HepG2 (cell line): Measurements from ENCODE around the gene CELF5. TPM values are rescaled to one million over a fixed set of nuclear protein-coding genes. Genes with fewer than 3 reads are reported as not detected.
A peak's percentile ranks its signal among the peaks of the same experiment; 100 is the strongest.

ENCODE experiments used
- ATAC-seq: fragments of 200-7000 bp; cut with Tn5 transposase; 3 replicates; pipeline ENCODE4 v1.9.1; 2020; ENCODE audit warnings: mild to moderate bottlenecking, moderate library complexity
- BruUV-seq: library from RNA; stranded (reverse); fragments of 400-500 nt; replicated peaks from 2 replicates; lab custom pipeline; 2021; lab: Mats Ljungman, UMichigan
- CTCF ChIA-PET: fragments of 300-600 bp; formaldehyde crosslinking; extraction: SDS; loops from one replicate; lab custom pipeline; 2021; ENCODE audit warnings: low total read pairs, inconsistent platforms, low intra/inter-chr PET ratio; lab: Yijun Ruan, JAX
- POLR2A ChIA-PET: fragments of 350-600 bp; sonication (Branson Sonifier 250); formaldehyde crosslinking; loops from one replicate; lab custom pipeline; 2020; ENCODE audit warnings: antibody characterized with exemption, inconsistent platforms; lab: Yijun Ruan, JAX
- DNase-seq: peaks from one replicate; pipeline ENCODE4 v3.0.0-alpha.2; 2015; ENCODE audit warnings: low spot score
- FAIRE-seq: peaks from 3 replicates; lab custom pipeline; 2011; peaks lifted over from hg19 to GRCh38; lab: Jason Lieb, UNC
- H2AFZ ChIP-seq: one replicate; pipeline ENCODE4 v1.6.1; 2011; ENCODE audit warnings: low read length, inconsistent platforms
- H3K27ac ChIP-seq: fragments of 300-600 bp; 3 replicates; pipeline ENCODE4 v1.8.0; 2011; ENCODE audit warnings: mixed run types, mild to moderate bottlenecking, mixed read lengths, low read length, inconsistent platforms; ENCODE audit not compliant: insufficient read depth; ENCODE audit errors: extremely low read length
- H3K27me3 ChIP-seq, 2 experiments: fragments of 200-600 bp in 1 of 2; 2 replicates in 1 of 2; 3 replicates in 1 of 2; pipeline versions ENCODE4 v1.6.0 to v1.8.0; 2011; ENCODE audit warnings: low read length in 2 of 2, mild to moderate bottlenecking in 2 of 2, moderate library complexity in 2 of 2, inconsistent platforms in 1 of 2; ENCODE audit not compliant: insufficient read depth in 2 of 2, control insufficient read depth in 1 of 2
- H3K36me3 ChIP-seq, 2 experiments: fragments of 200-600 bp in 1 of 2; replicated peaks in 1 of 2; 2 replicates in 1 of 2; 3 replicates in 1 of 2; pipeline versions ENCODE4 v1.5.1 to v1.8.0; 2011; ENCODE audit warnings: low read length in 2 of 2, inconsistent platforms in 1 of 2; ENCODE audit not compliant: insufficient read depth in 2 of 2, control insufficient read depth in 1 of 2
- H3K4me1 ChIP-seq: 2 replicates; pipeline ENCODE4 v1.5.1; 2012; ENCODE audit warnings: low read length, inconsistent platforms; ENCODE audit not compliant: insufficient read depth
- H3K4me2 ChIP-seq: 2 replicates; pipeline ENCODE4 v1.6.0; 2011; ENCODE audit warnings: low read depth, low read length, inconsistent platforms
- H3K4me3 ChIP-seq, 3 experiments: fragments of 200-600 bp in 1 of 3; sonication (generic), shearing (Covaris generic) in 1 of 3; replicated peaks in 1 of 3; 2 replicates each; pipeline ENCODE4 v1.5.1; 2011 to 2016; ENCODE audit warnings: low read length in 3 of 3, inconsistent platforms in 2 of 3, low read depth in 2 of 3, mild to moderate bottlenecking in 2 of 3, control low read depth in 1 of 3, mixed read lengths in 1 of 3; ENCODE audit not compliant: insufficient read depth in 1 of 3
- H3K79me2 ChIP-seq: one replicate; pipeline ENCODE4 v1.6.1; 2011; ENCODE audit warnings: low read length, inconsistent platforms; ENCODE audit not compliant: insufficient read depth
- H3K9ac ChIP-seq: 2 replicates; pipeline ENCODE4 v1.6.0; 2011; ENCODE audit warnings: mild to moderate bottlenecking, low read depth, low read length, inconsistent platforms; ENCODE audit not compliant: insufficient read depth
- H3K9me3 ChIP-seq: 2 replicates; pipeline ENCODE4 v1.5.1; 2012; ENCODE audit warnings: mild to moderate bottlenecking, low read length
- H4K20me1 ChIP-seq: 2 replicates; pipeline ENCODE4 v1.6.0; 2011; ENCODE audit warnings: inconsistent platforms, mild to moderate bottlenecking, low read length, moderate library complexity; ENCODE audit not compliant: insufficient read depth
- ELF3 ChIP-seq: IDR thresholded peaks from 2 replicates; pipeline ENCODE4 v1.6.1; 2016; ENCODE audit warnings: missing genetic modification reagents, missing compliant biosample characterization
- HNF4A ChIP-seq: sonication (generic); formaldehyde crosslinking; IDR thresholded peaks from 2 replicates; pipeline ENCODE4 v1.4.0; 2020; ENCODE audit warnings: missing genetic modification reagents
- KLF6 ChIP-seq: IDR thresholded peaks from 2 replicates; pipeline ENCODE4 v1.8.0; 2016; ENCODE audit warnings: missing biosample characterization, missing genetic modification reagents
- MTF2 ChIP-seq: sonication (generic); formaldehyde crosslinking; IDR thresholded peaks from 2 replicates; pipeline ENCODE4 v1.5.0; 2020; ENCODE audit warnings: missing genetic modification reagents, borderline replicate concordance
- MYC ChIP-seq: sonication (generic); formaldehyde crosslinking; IDR thresholded peaks from 2 replicates; pipeline ENCODE4 v1.9.0; 2021; ENCODE audit warnings: missing genetic modification reagents, borderline replicate concordance
- MZF1 ChIP-seq: sonication (generic); formaldehyde crosslinking; IDR thresholded peaks from 2 replicates; pipeline ENCODE4 v1.8.1; 2023; ENCODE audit warnings: mild to moderate bottlenecking, missing genetic modification reagents, borderline replicate concordance
- NONO ChIP-seq, 2 experiments: fragments of 450-650 bp in 1 of 2; sonication (generic) in 1 of 2; formaldehyde crosslinking in 1 of 2; IDR thresholded peaks in 1 of 2; conservative IDR thresholded peaks in 1 of 2; 2 replicates each; pipeline versions ENCODE4 v1.6.1 to v1.8.0; 2017 to 2022; ENCODE audit warnings: mild to moderate bottlenecking in 1 of 2, missing genetic modification reagents in 1 of 2, moderate library complexity in 1 of 2
- SMC3 ChIP-seq: IDR thresholded peaks from 2 replicates; pipeline ENCODE4 v1.6.1; 2011; ENCODE audit warnings: low read length, improper control_type of control experiment
- XRCC5 ChIP-seq: fragments of 200-400 bp; formaldehyde crosslinking; optimal IDR thresholded peaks from 2 replicates; pipeline ENCODE3; 2017; ENCODE audit warnings: mild to moderate bottlenecking, low read length
- ZFP41 ChIP-seq: sonication (generic); formaldehyde crosslinking; IDR thresholded peaks from 2 replicates; pipeline ENCODE4 v1.4.0; 2020; ENCODE audit warnings: mild to moderate bottlenecking, missing genetic modification reagents, borderline replicate concordance
- ZFY ChIP-seq: sonication (generic); formaldehyde crosslinking; IDR thresholded peaks from 2 replicates; pipeline ENCODE4 v1.4.0; 2020; ENCODE audit warnings: missing genetic modification reagents
- ZMYM2 ChIP-seq: sonication (generic); formaldehyde crosslinking; IDR thresholded peaks from 2 replicates; pipeline ENCODE4 v1.8.0; 2022; ENCODE audit warnings: mild to moderate bottlenecking, missing genetic modification reagents
- ZNF12 ChIP-seq: sonication (generic); formaldehyde crosslinking; IDR thresholded peaks from 2 replicates; pipeline ENCODE4 v1.5.0; 2020; ENCODE audit warnings: missing genetic modification reagents
- ZNF225 ChIP-seq: sonication (generic); formaldehyde crosslinking; IDR thresholded peaks from 2 replicates; pipeline ENCODE4 v1.4.0; 2020; ENCODE audit warnings: mild to moderate bottlenecking, missing genetic modification reagents
- ZNF430 ChIP-seq: sonication (generic); formaldehyde crosslinking; IDR thresholded peaks from 2 replicates; pipeline ENCODE4 v1.9.0; 2021; ENCODE audit warnings: mild to moderate bottlenecking, missing genetic modification reagents
- ZNF768 ChIP-seq: sonication (generic); formaldehyde crosslinking; IDR thresholded peaks from 2 replicates; pipeline ENCODE4 v1.4.0; 2020; ENCODE audit warnings: missing genetic modification reagents
- WGBS: methylation state at CpG from one replicate; pipeline ENCODE4 v1.1.6; 2017; ENCODE audit warnings: low lambda C conversion rate; 5-methylcytosine and 5-hydroxymethylcytosine counted together
- in situ Hi-C: cut with HindIII; loops from 2 replicates; pipeline ENCODE4 v1.10.0; 2017; ENCODE audit warnings: low pct_unique_long_range_greater_than_20kb; ENCODE audit not compliant: extremely low pct_ligation_motif_present
- intact Hi-C: fragments of 100-400 bp; cut with micrococcal nuclease; formaldehyde crosslinking; loops from one replicate; pipeline ENCODE4 v1.10.0; 2022; ENCODE audit not compliant: unreplicated experiment
- polyA plus RNA-seq, 8 experiments: library from polyadenylated mRNA; depleted of rRNA in 3 of 8; stranded (reverse) in 7 of 8; unstranded in 1 of 8; fragments of >200 nt; fragmentation: Illumina TruSeq in 4 of 8; extraction: Trizol in 4 of 8; gene quantifications; 2 replicates each; pipeline versions ENCODE4 v1.2.1 to v1.2.3, GENCODE V29; 2011 to 2016; ENCODE audit warnings: low read depth in 4 of 8, missing spikeins in 1 of 8, mixed read lengths in 1 of 8; ENCODE audit not compliant: insufficient read depth in 1 of 8
- total RNA-seq, 5 experiments: library from RNA; depleted of rRNA; stranded (reverse); fragments of >200 nt; fragmentation: Illumina TruSeq; extraction: Trizol; gene quantifications; 2 replicates each; pipeline ENCODE4 v1.2.3, GENCODE V29; 2016; ENCODE audit warnings: low read depth in 1 of 5
- TF ChIP-seq, protein P1 (sequence below): sonication (generic); formaldehyde crosslinking; IDR thresholded peaks from 2 replicates; pipeline ENCODE4 v1.4.0; 2020; ENCODE audit warnings: missing genetic modification reagents, borderline replicate concordance
- TF ChIP-seq, protein P2 (sequence below): sonication (generic); formaldehyde crosslinking; IDR thresholded peaks from 2 replicates; pipeline ENCODE4 v1.5.0; 2020; ENCODE audit warnings: missing genetic modification reagents
- TF ChIP-seq, protein P3 (sequence below): sonication (generic); formaldehyde crosslinking; IDR thresholded peaks from 2 replicates; pipeline ENCODE4 v1.4.0; 2020; ENCODE audit warnings: missing genetic modification reagents; ENCODE audit errors: not compliant biosample characterization

Gene CELF5
- total and polyA plus RNA-seq, 2 of the 13 experiments (the other 11 are each of a cell fraction or from before 2014, with no cell fraction given) = 0.31 to 0.84 TPM

DNA sequence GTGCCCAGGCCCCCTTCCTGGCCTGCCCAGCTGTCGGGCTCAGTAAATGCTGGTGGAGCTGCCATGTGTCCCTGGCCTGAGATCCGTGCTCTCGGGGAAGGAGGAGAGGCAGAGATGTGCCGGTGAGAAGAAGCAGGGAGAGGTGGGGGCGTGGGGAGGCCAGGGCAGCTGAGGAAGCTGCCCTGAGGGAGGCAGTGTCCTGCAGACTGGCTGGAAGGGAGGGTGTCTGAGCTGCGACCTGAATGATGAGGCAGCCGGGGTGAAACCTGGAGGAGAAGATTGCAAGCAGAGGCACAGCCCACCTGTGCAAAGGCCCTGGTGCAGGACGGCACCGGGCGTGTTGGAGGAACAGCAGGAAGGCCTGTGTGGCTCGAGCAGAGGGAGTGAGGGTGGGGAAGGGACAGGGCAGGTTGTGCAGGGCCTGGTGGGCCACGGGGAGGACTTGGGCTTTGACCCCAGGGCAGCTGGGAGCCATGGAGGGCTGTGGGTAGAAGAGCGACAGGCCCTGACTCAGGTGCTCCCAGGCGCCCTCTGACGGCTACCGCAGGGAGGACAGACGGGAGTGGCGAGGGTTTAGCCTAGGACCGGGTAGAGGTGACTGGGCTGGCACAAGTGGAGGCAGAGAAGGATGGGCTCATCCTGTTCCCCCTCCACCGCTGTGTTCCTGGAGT lies 14.0 kb upstream of the CELF5 start:
- Histone ChIP-seq H3K9me3 (no peaks in the 10 kb centered on the region), H3K36me3 (peaks cover 5 to 8% of the 10 kb centered on the region in 2 experiments; a peak in 4 of 5 replicates), H2AFZ (no peak overlapping the region), H4K20me1 (no peaks in the 10 kb centered on the region; the same call in 1 of the 2 replicates), H3K9ac (no peak overlapping the region), H3K4me3 (no peak overlapping the region), H3K27ac (no peak overlapping the region), H3K79me2 (no peaks in the 10 kb centered on the region), H3K4me2 (no peak overlapping the region), H3K27me3 (no peaks in the 10 kb centered on the region), H3K4me1 (peaks cover 12% of the 10 kb centered on the region)
- 64% methylated on average over 12 of the region's 20 CpGs for WGBS
- FAIRE-seq = no peak
- CTCF ChIA-PET = interaction anchor here (1.1 kb wide), 1 partner anchor 249 kb away, joined by 3 read pairs; no protein-coding TSS in a partner anchor
- POLR2A ChIA-PET = no interaction called here
- peak; percentile 83 for ATAC-seq
- DNase-seq = peak; percentile 29
- in situ Hi-C loops (no loop called here), intact Hi-C loops (no loop called here)
- BruUV-seq = no TSS peak
- TF ChIP-seq ZFY (CRISPR knock-in tag) = no peak
- 0 out of 2 replicates have a peak, but pooled peaks have one; percentile 7 for TF ChIP-seq HNF4A (CRISPR knock-in tag)
- TF ChIP-seq MZF1 (CRISPR knock-in tag) = no peak
- no peak for TF ChIP-seq NONO (IDR thresholded peaks at IDR 0.05)
- TF ChIP-seq NONO (CRISPR knock-in tag; conservative IDR thresholded peaks at IDR 0.05) = 0 out of 2 replicates have a peak, but pooled peaks have one; percentile 12
- no peak for TF ChIP-seq ELF3
- TF ChIP-seq ZMYM2 (CRISPR knock-in tag) = peak; percentile 75; the same call in 1 of the 2 replicates
- TF ChIP-seq KLF6 = no peak
- TF ChIP-seq MTF2 = no peak
- TF ChIP-seq SMC3 = peak; percentile 26; the same call in 1 of the 2 replicates
- 0 out of 2 replicates have a peak, but pooled peaks have one; percentile 33 for TF ChIP-seq ZNF430
- peak; percentile 18; the same call in 1 of the 2 replicates for TF ChIP-seq ZNF768 (CRISPR knock-in tag)
- no peak for TF ChIP-seq ZFP41 (CRISPR knock-in tag)
- TF ChIP-seq, protein P1, sequence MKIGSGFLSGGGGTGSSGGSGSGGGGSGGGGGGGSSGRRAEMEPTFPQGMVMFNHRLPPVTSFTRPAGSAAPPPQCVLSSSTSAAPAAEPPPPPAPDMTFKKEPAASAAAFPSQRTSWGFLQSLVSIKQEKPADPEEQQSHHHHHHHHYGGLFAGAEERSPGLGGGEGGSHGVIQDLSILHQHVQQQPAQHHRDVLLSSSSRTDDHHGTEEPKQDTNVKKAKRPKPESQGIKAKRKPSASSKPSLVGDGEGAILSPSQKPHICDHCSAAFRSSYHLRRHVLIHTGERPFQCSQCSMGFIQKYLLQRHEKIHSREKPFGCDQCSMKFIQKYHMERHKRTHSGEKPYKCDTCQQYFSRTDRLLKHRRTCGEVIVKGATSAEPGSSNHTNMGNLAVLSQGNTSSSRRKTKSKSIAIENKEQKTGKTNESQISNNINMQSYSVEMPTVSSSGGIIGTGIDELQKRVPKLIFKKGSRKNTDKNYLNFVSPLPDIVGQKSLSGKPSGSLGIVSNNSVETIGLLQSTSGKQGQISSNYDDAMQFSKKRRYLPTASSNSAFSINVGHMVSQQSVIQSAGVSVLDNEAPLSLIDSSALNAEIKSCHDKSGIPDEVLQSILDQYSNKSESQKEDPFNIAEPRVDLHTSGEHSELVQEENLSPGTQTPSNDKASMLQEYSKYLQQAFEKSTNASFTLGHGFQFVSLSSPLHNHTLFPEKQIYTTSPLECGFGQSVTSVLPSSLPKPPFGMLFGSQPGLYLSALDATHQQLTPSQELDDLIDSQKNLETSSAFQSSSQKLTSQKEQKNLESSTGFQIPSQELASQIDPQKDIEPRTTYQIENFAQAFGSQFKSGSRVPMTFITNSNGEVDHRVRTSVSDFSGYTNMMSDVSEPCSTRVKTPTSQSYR (CRISPR knock-in tag) = no peak
- TF ChIP-seq, protein P2, sequence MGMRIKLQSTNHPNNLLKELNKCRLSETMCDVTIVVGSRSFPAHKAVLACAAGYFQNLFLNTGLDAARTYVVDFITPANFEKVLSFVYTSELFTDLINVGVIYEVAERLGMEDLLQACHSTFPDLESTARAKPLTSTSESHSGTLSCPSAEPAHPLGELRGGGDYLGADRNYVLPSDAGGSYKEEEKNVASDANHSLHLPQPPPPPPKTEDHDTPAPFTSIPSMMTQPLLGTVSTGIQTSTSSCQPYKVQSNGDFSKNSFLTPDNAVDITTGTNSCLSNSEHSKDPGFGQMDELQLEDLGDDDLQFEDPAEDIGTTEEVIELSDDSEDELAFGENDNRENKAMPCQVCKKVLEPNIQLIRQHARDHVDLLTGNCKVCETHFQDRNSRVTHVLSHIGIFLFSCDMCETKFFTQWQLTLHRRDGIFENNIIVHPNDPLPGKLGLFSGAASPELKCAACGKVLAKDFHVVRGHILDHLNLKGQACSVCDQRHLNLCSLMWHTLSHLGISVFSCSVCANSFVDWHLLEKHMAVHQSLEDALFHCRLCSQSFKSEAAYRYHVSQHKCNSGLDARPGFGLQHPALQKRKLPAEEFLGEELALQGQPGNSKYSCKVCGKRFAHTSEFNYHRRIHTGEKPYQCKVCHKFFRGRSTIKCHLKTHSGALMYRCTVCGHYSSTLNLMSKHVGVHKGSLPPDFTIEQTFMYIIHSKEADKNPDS (CRISPR knock-in tag) = peak; percentile 38; the same call in 1 of the 2 replicates
- peak; percentile 64 for TF ChIP-seq XRCC5
- TF ChIP-seq, protein P3, sequence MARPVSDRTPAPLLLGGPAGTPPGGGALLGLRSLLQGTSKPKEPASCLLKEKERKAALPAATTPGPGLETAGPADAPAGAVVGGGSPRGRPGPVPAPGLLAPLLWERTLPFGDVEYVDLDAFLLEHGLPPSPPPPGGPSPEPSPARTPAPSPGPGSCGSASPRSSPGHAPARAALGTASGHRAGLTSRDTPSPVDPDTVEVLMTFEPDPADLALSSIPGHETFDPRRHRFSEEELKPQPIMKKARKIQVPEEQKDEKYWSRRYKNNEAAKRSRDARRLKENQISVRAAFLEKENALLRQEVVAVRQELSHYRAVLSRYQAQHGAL (CRISPR knock-in tag) = no peak
- TF ChIP-seq ZNF225 (CRISPR knock-in tag) = peak; percentile 48; the same call in 1 of the 2 replicates
- 0 out of 2 replicates have a peak, but pooled peaks have one; percentile 42 for TF ChIP-seq MYC
- no peak for TF ChIP-seq ZNF12
